Measurements from ENCODE around the gene WSCD2.

Gene WSCD2

GRCh38 chr12:108148521-108149074 is 19.5 kb downstream of the WSCD2 start:
- H3K9ac ChIP-seq (ENCODE audit: low read depth, low read length) = no peak overlapping the region
- H3K4me2 ChIP-seq (ENCODE audit: low read length) = no peak overlapping the region
- H3K4me1 ChIP-seq (ENCODE audit: control insufficient read depth, insufficient read depth, low read length) = no peaks in the 10 kb centered on the region
- no peaks in the 10 kb centered on the region for H3K27me3 ChIP-seq (ENCODE audit: control insufficient read depth, insufficient read depth, low read length)
- H3K9me3 ChIP-seq (replicated peaks; ENCODE audit: low read length) = no peaks in the 10 kb centered on the region
- no peak overlapping the region for H3K4me3 ChIP-seq (ENCODE audit: low read length)
- H3K36me3 ChIP-seq (ENCODE audit: insufficient read depth, low read length) = no peaks in the 10 kb centered on the region

- Histone ChIP-seq H3K4me2 (ENCODE audit: low read length) (no peak overlapping the region), H3K36me3 (ENCODE audit: insufficient read depth, low read length) (no peaks in the 10 kb centered on the region), H3K4me3 (ENCODE audit: low read length) (no peak overlapping the region), H3K27me3 (ENCODE audit: control insufficient read depth, insufficient read depth, low read length) (no peaks in the 10 kb centered on the region), H3K9ac (ENCODE audit: low read depth, low read length) (no peak overlapping the region), H3K4me1 (ENCODE audit: control insufficient read depth, insufficient read depth, low read length) (no peaks in the 10 kb centered on the region), H3K9me3 (replicated peaks; ENCODE audit: low read length) (no peaks in the 10 kb centered on the region)
These were observed 21.3 kb downstream of the WSCD2 start for GRCh38 chr12:108150436-108150835.

GRCh38 chr12:108151533-108152169 is 22.6 kb downstream of the WSCD2 start:
- no peaks in the 10 kb centered on the region for H3K27me3 ChIP-seq (ENCODE audit: control insufficient read depth, insufficient read depth, low read length)
- no peaks in the 10 kb centered on the region for H3K9me3 ChIP-seq (replicated peaks; ENCODE audit: low read length)
- H3K36me3 ChIP-seq (ENCODE audit: insufficient read depth, low read length) = no peaks in the 10 kb centered on the region
- no peaks in the 10 kb centered on the region for H3K4me1 ChIP-seq (ENCODE audit: control insufficient read depth, insufficient read depth, low read length)
- H3K4me2 ChIP-seq (ENCODE audit: low read length) = no peak overlapping the region
- no peak overlapping the region for H3K4me3 ChIP-seq (ENCODE audit: low read length)
- no peak overlapping the region for H3K9ac ChIP-seq (ENCODE audit: low read depth, low read length)

GRCh38 chr12:108152170-108152538 is 23.1 kb downstream of the WSCD2 start:
- Histone ChIP-seq H3K4me1 (ENCODE audit: control insufficient read depth, insufficient read depth, low read length) (no peaks in the 10 kb centered on the region), H3K4me3 (ENCODE audit: low read length) (no peak overlapping the region), H3K9ac (ENCODE audit: low read depth, low read length) (no peak overlapping the region), H3K9me3 (replicated peaks; ENCODE audit: low read length) (no peaks in the 10 kb centered on the region), H3K36me3 (ENCODE audit: insufficient read depth, low read length) (no peaks in the 10 kb centered on the region), H3K27me3 (ENCODE audit: control insufficient read depth, insufficient read depth, low read length) (no peaks in the 10 kb centered on the region), H3K4me2 (ENCODE audit: low read length) (no peak overlapping the region)

- no peak overlapping the region for H3K4me2 ChIP-seq (ENCODE audit: low read length)
- no peaks in the 10 kb centered on the region for H3K4me1 ChIP-seq (ENCODE audit: control insufficient read depth, insufficient read depth, low read length)
- no peak overlapping the region for H3K9ac ChIP-seq (ENCODE audit: low read depth, low read length)
- no peaks in the 10 kb centered on the region for H3K36me3 ChIP-seq (ENCODE audit: insufficient read depth, low read length)
- no peaks in the 10 kb centered on the region for H3K9me3 ChIP-seq (replicated peaks; ENCODE audit: low read length)
- no peaks in the 10 kb centered on the region for H3K27me3 ChIP-seq (ENCODE audit: control insufficient read depth, insufficient read depth, low read length)
- no peak overlapping the region for H3K4me3 ChIP-seq (ENCODE audit: low read length)
These were observed 27.6 kb downstream of the WSCD2 start for GRCh38 chr12:108156717-108157116.

GRCh38 chr12:108157870-108158459 is 28.9 kb downstream of the WSCD2 start:
- H3K9ac ChIP-seq (ENCODE audit: low read depth, low read length) = no peak overlapping the region
- no peak overlapping the region for H3K4me2 ChIP-seq (ENCODE audit: low read length)

GRCh38 chr12:108162207-108162606 is 33.1 kb downstream of the WSCD2 start:
- Histone ChIP-seq H3K9ac (ENCODE audit: low read depth, low read length) (no peak overlapping the region), H3K27me3 (ENCODE audit: control insufficient read depth, insufficient read depth, low read length) (no peaks in the 10 kb centered on the region)

More at GRCh38 chr12:108157870-108158459, 28.9 kb downstream of the WSCD2 start:
- Histone ChIP-seq H3K9me3 (replicated peaks; ENCODE audit: low read length) (no peaks in the 10 kb centered on the region), H3K4me3 (ENCODE audit: low read length) (no peak overlapping the region), H3K27me3 (ENCODE audit: control insufficient read depth, insufficient read depth, low read length) (no peaks in the 10 kb centered on the region), H3K36me3 (ENCODE audit: insufficient read depth, low read length) (no peaks in the 10 kb centered on the region), H3K4me1 (ENCODE audit: control insufficient read depth, insufficient read depth, low read length) (no peaks in the 10 kb centered on the region)

GRCh38 chr12:108166505-108166904 is 37.4 kb downstream of the WSCD2 start:
- no peak overlapping the region for H3K4me2 ChIP-seq (ENCODE audit: low read length)
- no peaks in the 10 kb centered on the region for H3K9me3 ChIP-seq (replicated peaks; ENCODE audit: low read length)
- H3K27me3 ChIP-seq (ENCODE audit: control insufficient read depth, insufficient read depth, low read length) = no peaks in the 10 kb centered on the region
- H3K36me3 ChIP-seq (ENCODE audit: insufficient read depth, low read length) = no peaks in the 10 kb centered on the region
- no peaks in the 10 kb centered on the region for H3K4me1 ChIP-seq (ENCODE audit: control insufficient read depth, insufficient read depth, low read length)
- H3K9ac ChIP-seq (ENCODE audit: low read depth, low read length) = no peak overlapping the region
- H3K4me3 ChIP-seq (ENCODE audit: low read length) = no peak overlapping the region

More at GRCh38 chr12:108162207-108162606, 33.1 kb downstream of the WSCD2 start:
- Histone ChIP-seq H3K9me3 (replicated peaks; ENCODE audit: low read length) (no peaks in the 10 kb centered on the region), H3K4me1 (ENCODE audit: control insufficient read depth, insufficient read depth, low read length) (no peaks in the 10 kb centered on the region), H3K4me3 (ENCODE audit: low read length) (no peak overlapping the region), H3K36me3 (ENCODE audit: insufficient read depth, low read length) (no peaks in the 10 kb centered on the region), H3K4me2 (ENCODE audit: low read length) (no peak overlapping the region)

GRCh38 chr12:108167974-108168373 is 38.9 kb downstream of the WSCD2 start:
- Histone ChIP-seq H3K4me1 (ENCODE audit: control insufficient read depth, insufficient read depth, low read length) (no peaks in the 10 kb centered on the region), H3K36me3 (ENCODE audit: insufficient read depth, low read length) (no peaks in the 10 kb centered on the region), H3K27me3 (ENCODE audit: control insufficient read depth, insufficient read depth, low read length) (no peaks in the 10 kb centered on the region), H3K9ac (ENCODE audit: low read depth, low read length) (no peak overlapping the region), H3K9me3 (replicated peaks; ENCODE audit: low read length) (no peaks in the 10 kb centered on the region), H3K4me2 (ENCODE audit: low read length) (no peak overlapping the region), H3K4me3 (ENCODE audit: low read length) (no peak overlapping the region)

- Histone ChIP-seq H3K4me2 (ENCODE audit: low read length) (no peak overlapping the region), H3K4me3 (ENCODE audit: low read length) (no peak overlapping the region), H3K9me3 (replicated peaks; ENCODE audit: low read length) (no peaks in the 10 kb centered on the region), H3K4me1 (ENCODE audit: control insufficient read depth, insufficient read depth, low read length) (no peaks in the 10 kb centered on the region), H3K9ac (ENCODE audit: low read depth, low read length) (no peak overlapping the region), H3K27me3 (ENCODE audit: control insufficient read depth, insufficient read depth, low read length) (no peaks in the 10 kb centered on the region), H3K36me3 (ENCODE audit: insufficient read depth, low read length) (no peaks in the 10 kb centered on the region)
These were observed 40.6 kb downstream of the WSCD2 start for GRCh38 chr12:108169708-108170107.

GRCh38 chr12:108170164-108170563 is 41.1 kb downstream of the WSCD2 start:
- Histone ChIP-seq H3K27me3 (ENCODE audit: control insufficient read depth, insufficient read depth, low read length) (no peaks in the 10 kb centered on the region), H3K4me1 (ENCODE audit: control insufficient read depth, insufficient read depth, low read length) (no peaks in the 10 kb centered on the region), H3K9me3 (replicated peaks; ENCODE audit: low read length) (no peaks in the 10 kb centered on the region), H3K4me2 (ENCODE audit: low read length) (no peak overlapping the region), H3K9ac (ENCODE audit: low read depth, low read length) (no peak overlapping the region), H3K4me3 (ENCODE audit: low read length) (no peak overlapping the region), H3K36me3 (ENCODE audit: insufficient read depth, low read length) (no peaks in the 10 kb centered on the region)

GRCh38 chr12:108172033-108172432 is 42.9 kb downstream of the WSCD2 start:
- H3K36me3 ChIP-seq (ENCODE audit: insufficient read depth, low read length) = no peaks in the 10 kb centered on the region
- no peak overlapping the region for H3K9ac ChIP-seq (ENCODE audit: low read depth, low read length)
- H3K27me3 ChIP-seq (ENCODE audit: control insufficient read depth, insufficient read depth, low read length) = no peaks in the 10 kb centered on the region
- no peak overlapping the region for H3K4me2 ChIP-seq (ENCODE audit: low read length)
- no peaks in the 10 kb centered on the region for H3K4me1 ChIP-seq (ENCODE audit: control insufficient read depth, insufficient read depth, low read length)
- no peaks in the 10 kb centered on the region for H3K9me3 ChIP-seq (replicated peaks; ENCODE audit: low read length)
- no peak overlapping the region for H3K4me3 ChIP-seq (ENCODE audit: low read length)

Measured in skeletal muscle satellite cell (primary cell).